Prostate gland (tissue), 2 donors: ENCODE data around the gene ZMYM3.
"Not testable (repeated sequence)": the region's sequence is repeated elsewhere in the genome, so short reads cannot be mapped to it uniquely, and the experiment has no call there.

ENCODE experiments used
- CTCF ChIP-seq, 4 experiments: fragments of 200-600 bp in 2 of 4; fragments of 450-650 bp in 2 of 4; sonication (generic) in 2 of 4; IDR thresholded peaks; 1 replicate in 3 of 4; 2 replicates in 1 of 4; pipeline ENCODE4 v1.5.1; 2016 to 2019; ENCODE audit warnings: antibody characterized with exemption in 4 of 4, mild to moderate bottlenecking in 2 of 4, moderate library complexity in 2 of 4
- POLR2A ChIP-seq: fragments of 450-650 bp; IDR thresholded peaks from one replicate; pipeline ENCODE4 v1.6.1; 2016; ENCODE audit warnings: antibody characterized with exemption, mild to moderate bottlenecking

GRCh38 chrX:71300064-71300463, 46.1 kb upstream of the ZMYM3 start:
- TF ChIP-seq CTCF (IDR thresholded peaks at IDR 0.05); POLR2A: not testable (repeated sequence)
